ENCODE results near the gene NRIP2. TPM values are rescaled to one million over a fixed set of nuclear protein-coding genes. Genes with fewer than 3 reads are reported as not detected.
A peak's percentile ranks its signal among the peaks of the same experiment; 100 is the strongest.

NRIP2 gene
- total and polyA plus RNA-seq, 2 donors, result 1.7 to 4.3 TPM

- H3K4me1 ChIP-seq (ENCODE audit: insufficient read depth), result no peaks in the 10 kb centered on the region
- WGBS, result 96% methylated on average over 7 of the region's 7 CpGs
These were observed 22.7 kb upstream of the NRIP2 start for GRCh38 chr12:2857576-2857975.

DNA sequence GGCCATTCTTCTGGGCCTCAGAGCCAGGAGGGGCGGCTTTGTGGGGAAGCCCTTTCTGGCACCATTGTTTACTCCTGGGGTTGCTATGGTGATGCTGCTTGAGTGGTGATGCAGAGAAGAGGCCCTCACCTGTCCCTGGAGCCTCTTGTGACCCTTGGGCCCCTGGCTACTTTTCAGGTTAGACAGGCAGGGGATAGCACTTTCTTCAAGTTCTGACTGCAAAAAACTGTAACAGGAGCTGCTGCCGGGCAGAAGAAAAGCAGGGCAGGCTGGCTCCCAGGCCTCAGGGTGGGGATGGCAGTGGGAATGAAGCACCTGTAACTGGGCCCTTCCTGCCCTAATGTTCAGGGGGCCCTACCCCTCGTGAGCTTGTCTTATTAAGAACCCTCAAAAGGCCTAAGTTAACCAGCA lies 22.2 kb upstream of the NRIP2 start, which contains the start of gene TEX52:
Gene TEX52, minus strand, starts transcription at position 19 of the 411 bp plus-strand sequence. Its CDS starts 13 bp downstream, at position 6.
- H3K4me1 ChIP-seq (ENCODE audit: insufficient read depth), result no peaks in the 10 kb centered on the region
- H3K27ac ChIP-seq (ENCODE audit: low read depth), result no peak within 1 kb of the TSS
- WGBS, result 82% methylated on average over 3 of the region's 3 CpGs
- no peak for DNase-seq (ENCODE audit: extremely low spot score)
- H3K36me3 ChIP-seq (ENCODE audit: insufficient read depth), result no peaks in the 10 kb centered on the region
- no peak within 1 kb of the TSS for H3K4me3 ChIP-seq (ENCODE audit: low read depth, low read length)

More at GRCh38 chr12:2857576-2857975, 22.7 kb upstream of the NRIP2 start:
- H3K27ac ChIP-seq (ENCODE audit: low read depth), result no peak overlapping the region
- no peak for DNase-seq (ENCODE audit: extremely low spot score)
- no peak overlapping the region for H3K4me3 ChIP-seq (ENCODE audit: low read depth, low read length)
- H3K36me3 ChIP-seq (ENCODE audit: insufficient read depth), result no peaks in the 10 kb centered on the region

GRCh38 chr12:2856051-2856450 lies 21.2 kb upstream of the NRIP2 start:
- Histone ChIP-seq H3K27ac (ENCODE audit: low read depth) (no peak overlapping the region), H3K36me3 (ENCODE audit: insufficient read depth) (no peaks in the 10 kb centered on the region), H3K4me1 (ENCODE audit: insufficient read depth) (no peaks in the 10 kb centered on the region), H3K4me3 (ENCODE audit: low read depth, low read length) (no peak overlapping the region)
- no peak for DNase-seq (ENCODE audit: extremely low spot score)
- WGBS, result 91% methylated on average over 3 of the region's 3 CpGs

DNA sequence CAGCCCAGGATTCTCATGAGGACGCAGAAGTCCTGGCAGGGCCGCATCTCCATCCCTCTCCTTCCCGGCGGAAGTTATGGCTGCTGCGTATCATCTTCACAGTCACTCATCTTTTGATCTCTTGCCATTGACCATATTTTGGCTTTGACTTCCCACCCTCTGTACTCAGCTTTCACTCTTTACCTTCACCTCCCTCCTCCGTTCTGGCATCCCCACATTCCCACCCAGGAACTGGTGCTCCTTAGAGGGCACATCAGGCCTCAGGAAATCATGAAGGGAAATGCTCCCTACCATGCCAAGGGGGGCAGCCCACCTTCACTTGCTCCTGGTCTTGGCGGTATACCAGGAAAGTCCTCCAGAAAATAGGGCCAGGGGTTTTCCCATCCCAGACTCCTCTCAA lies 20.7 kb upstream of the NRIP2 start:
- DNase-seq (ENCODE audit: extremely low spot score), result no peak
- Histone ChIP-seq H3K27ac (ENCODE audit: low read depth) (no peak overlapping the region), H3K4me1 (ENCODE audit: insufficient read depth) (no peaks in the 10 kb centered on the region), H3K4me3 (ENCODE audit: low read depth, low read length) (no peak overlapping the region), H3K36me3 (ENCODE audit: insufficient read depth) (no peaks in the 10 kb centered on the region)
- WGBS, result 96% methylated on average over 7 of the region's 7 CpGs

DNA sequence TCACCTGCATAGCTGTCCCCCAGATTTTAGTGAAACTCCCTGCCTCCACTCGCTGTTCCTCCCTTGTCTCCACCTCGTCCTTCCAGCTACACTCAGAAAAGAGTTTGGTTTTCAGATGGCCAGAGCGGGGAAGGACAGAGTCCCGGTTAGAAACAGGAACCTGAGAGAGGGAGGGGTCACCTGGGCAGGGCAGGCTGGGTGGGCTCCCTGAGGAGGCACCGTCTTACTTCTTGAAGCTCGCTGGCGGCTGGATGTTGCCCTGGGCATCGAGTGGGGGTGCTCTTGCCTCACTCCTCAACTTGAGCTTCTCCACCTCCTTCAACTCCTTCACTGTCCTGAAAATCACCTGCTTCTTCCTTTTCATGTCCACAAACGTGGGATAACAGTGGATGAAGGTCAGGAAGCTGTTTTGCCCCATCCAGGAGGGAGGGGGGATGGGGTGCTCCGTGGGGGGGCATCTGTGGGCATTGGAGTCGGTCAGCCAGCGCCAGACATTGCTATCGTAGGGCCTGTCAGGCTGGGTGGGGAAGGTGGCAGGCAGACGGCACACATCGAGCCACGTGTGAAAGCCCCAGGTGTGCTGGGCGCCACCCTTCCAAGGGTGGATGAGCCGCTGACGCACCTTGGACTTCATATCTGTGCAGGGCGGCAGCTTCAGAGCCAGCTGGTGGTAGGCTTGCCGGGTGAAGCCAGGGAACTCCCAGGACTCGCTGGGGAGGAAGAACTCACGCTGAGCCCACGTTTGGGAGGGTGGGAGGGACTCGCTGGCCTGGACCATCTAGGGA lies 20.0 kb upstream of the NRIP2 start:
- Histone ChIP-seq H3K4me1 (ENCODE audit: insufficient read depth) (no peaks in the 10 kb centered on the region), H3K27ac (ENCODE audit: low read depth) (no peak overlapping the region), H3K4me3 (ENCODE audit: low read depth, low read length) (no peak overlapping the region), H3K36me3 (ENCODE audit: insufficient read depth) (no peaks in the 10 kb centered on the region)
- 92% methylated on average over 25 of the region's 25 CpGs for WGBS
- no peak for DNase-seq (ENCODE audit: extremely low spot score)

DNA sequence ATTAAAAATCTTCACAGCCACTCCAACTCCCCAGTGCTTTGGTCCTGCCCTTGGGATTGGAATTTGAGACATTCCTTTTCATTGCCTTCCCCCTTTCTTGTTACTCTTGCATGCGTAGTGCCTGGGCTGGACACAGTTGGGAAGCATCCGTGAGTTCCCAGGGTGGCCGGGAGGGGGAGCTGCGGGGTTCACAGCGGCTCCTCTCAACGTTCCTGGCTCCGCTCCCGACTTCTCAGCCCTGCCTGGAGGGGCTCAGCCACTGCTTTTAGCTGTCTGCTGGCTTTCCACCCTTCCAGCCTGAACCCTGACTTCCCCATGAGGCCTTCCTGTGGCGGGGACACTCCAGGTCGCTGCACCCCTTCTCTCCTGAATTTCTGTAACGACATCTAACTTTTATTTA lies 18.8 kb upstream of the NRIP2 start:
- Histone ChIP-seq H3K36me3 (ENCODE audit: insufficient read depth) (no peaks in the 10 kb centered on the region), H3K4me3 (ENCODE audit: low read depth, low read length) (no peak overlapping the region), H3K4me1 (ENCODE audit: insufficient read depth) (no peaks in the 10 kb centered on the region), H3K27ac (ENCODE audit: low read depth) (no peak overlapping the region)
- peak; percentile 28 for DNase-seq (ENCODE audit: extremely low spot score)
- 15% methylated on average over 11 of the region's 11 CpGs for WGBS

DNA sequence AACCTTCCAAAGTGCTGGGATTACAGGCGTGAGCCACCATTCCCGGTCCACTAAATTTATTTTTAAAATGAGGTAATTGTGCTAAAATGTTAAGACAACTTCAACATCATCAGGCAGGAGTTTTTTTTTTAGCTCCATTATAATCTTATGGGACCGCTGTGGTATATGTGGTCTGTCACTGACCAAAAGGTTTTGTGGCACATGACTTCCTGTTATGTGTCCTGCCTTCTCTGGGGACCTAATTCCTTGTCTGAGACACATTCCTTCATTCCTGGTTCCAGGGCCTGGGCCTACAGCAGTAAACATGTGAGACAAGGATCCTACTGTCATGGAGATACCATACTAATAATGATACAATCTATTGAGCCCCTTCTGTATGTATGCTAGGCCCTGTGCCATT lies 17.1 kb upstream of the NRIP2 start:
- 95% methylated on average over 3 of the region's 3 CpGs for whole genome bisulfite sequencing
- DNase-seq (ENCODE audit: extremely low spot score), result no peak
- H3K4me3 ChIP-seq (ENCODE audit: low read depth, low read length), result no peak overlapping the region
- no peaks in the 10 kb centered on the region for H3K36me3 ChIP-seq (ENCODE audit: insufficient read depth)
- no peak overlapping the region for H3K27ac ChIP-seq (ENCODE audit: low read depth)
- H3K4me1 ChIP-seq (ENCODE audit: insufficient read depth), result no peaks in the 10 kb centered on the region

DNA sequence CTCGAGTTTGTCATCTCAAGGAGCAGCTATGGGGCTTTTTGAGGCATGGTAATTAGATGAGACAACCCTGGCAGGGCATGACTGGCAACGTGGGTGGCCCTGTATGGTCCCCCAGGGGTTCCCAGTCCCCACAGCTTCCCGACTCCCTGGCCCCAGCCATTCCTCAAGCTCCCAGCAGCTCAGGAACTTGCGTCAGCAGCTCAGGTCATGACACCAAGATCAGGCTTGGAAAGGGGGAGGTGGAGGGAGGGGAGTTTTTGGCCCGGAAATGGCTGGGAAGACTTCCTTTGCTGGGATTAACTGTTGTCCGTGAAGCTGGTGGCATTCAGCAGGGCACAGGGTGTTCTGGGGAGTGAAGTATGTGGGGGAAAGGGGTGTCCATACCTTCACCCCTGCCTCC lies 10.4 kb upstream of the NRIP2 start:
- DNase-seq (ENCODE audit: extremely low spot score), result no peak
- Histone ChIP-seq H3K4me3 (ENCODE audit: low read depth, low read length) (no peak overlapping the region), H3K4me1 (ENCODE audit: insufficient read depth) (no peaks in the 10 kb centered on the region), H3K36me3 (ENCODE audit: insufficient read depth) (no peaks in the 10 kb centered on the region), H3K27ac (ENCODE audit: low read depth) (no peak overlapping the region)
- 36% methylated on average over 6 of the region's 6 CpGs for WGBS

GRCh38 chr12:2844786-2845185 lies 10.0 kb upstream of the NRIP2 start:
- no peak overlapping the region for H3K27ac ChIP-seq (ENCODE audit: low read depth)
- DNase-seq (ENCODE audit: extremely low spot score), result no peak
- H3K4me3 ChIP-seq (ENCODE audit: low read depth, low read length), result no peak overlapping the region
- 77% methylated on average over 9 of the region's 9 CpGs for WGBS
- no peaks in the 10 kb centered on the region for H3K4me1 ChIP-seq (ENCODE audit: insufficient read depth)
- H3K36me3 ChIP-seq (ENCODE audit: insufficient read depth), result peaks cover under 1% of the 10 kb centered on the region

DNA sequence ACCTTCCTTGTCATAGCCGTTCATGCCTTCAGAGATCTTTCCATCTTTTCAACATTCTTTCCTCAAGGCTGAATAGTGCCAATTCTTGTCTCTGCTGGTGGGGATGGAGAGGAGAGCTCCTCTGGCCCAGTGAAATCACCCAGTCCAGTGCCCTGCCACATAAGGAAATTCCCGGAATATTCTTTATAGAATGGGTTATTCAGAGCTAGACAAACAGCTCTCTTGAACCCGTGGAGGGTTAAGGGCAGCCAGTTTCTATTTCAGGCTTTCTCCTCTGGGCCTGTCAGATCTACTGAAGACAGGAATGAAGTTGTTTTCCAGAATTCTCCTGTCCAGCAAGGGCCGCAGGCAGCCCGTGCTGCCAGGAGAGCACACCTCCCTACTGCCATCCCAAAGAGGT lies 8.1 kb upstream of the NRIP2 start:
- Histone ChIP-seq H3K4me1 (ENCODE audit: insufficient read depth) (no peaks in the 10 kb centered on the region), H3K36me3 (ENCODE audit: insufficient read depth) (peaks cover 2% of the 10 kb centered on the region), H3K27ac (ENCODE audit: low read depth) (no peak overlapping the region), H3K4me3 (ENCODE audit: low read depth, low read length) (no peak overlapping the region)
- no peak for DNase-seq (ENCODE audit: extremely low spot score)
- 79% methylated on average over 5 of the region's 5 CpGs for WGBS

- no peaks in the 10 kb centered on the region for H3K4me1 ChIP-seq (ENCODE audit: insufficient read depth)
- WGBS, result 52% methylated on average over 9 of the region's 9 CpGs
- no peak for DNase-seq (ENCODE audit: extremely low spot score)
These were observed 6.3 kb upstream of the NRIP2 start for GRCh38 chr12:2841056-2841650.

DNA sequence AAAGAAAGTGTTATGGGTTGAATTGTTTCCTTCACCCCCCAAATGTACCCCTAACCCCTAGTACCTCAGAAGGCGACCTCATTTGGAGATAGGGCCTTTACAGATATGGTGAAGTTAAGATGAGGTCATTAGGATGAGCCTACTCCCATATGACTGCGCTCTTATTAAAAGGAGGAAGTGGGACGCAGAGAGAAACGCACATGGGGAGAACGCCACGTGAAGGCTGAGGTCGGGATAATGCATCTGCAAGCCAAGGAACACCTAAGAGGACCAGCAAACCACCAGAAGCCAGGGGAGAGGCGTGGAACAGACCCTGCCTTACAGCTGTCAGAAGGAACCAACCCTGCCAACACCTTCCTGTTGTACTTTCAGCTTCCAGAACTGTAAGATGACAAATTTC lies 1.7 kb upstream of the NRIP2 start:
- H3K4me1 ChIP-seq (ENCODE audit: insufficient read depth), result no peaks in the 10 kb centered on the region

More at GRCh38 chr12:2841056-2841650, 6.3 kb upstream of the NRIP2 start:
- Histone ChIP-seq H3K27ac (ENCODE audit: low read depth) (no peak overlapping the region), H3K4me3 (ENCODE audit: low read depth, low read length) (no peak overlapping the region), H3K36me3 (ENCODE audit: insufficient read depth) (peaks cover 2% of the 10 kb centered on the region)

DNA sequence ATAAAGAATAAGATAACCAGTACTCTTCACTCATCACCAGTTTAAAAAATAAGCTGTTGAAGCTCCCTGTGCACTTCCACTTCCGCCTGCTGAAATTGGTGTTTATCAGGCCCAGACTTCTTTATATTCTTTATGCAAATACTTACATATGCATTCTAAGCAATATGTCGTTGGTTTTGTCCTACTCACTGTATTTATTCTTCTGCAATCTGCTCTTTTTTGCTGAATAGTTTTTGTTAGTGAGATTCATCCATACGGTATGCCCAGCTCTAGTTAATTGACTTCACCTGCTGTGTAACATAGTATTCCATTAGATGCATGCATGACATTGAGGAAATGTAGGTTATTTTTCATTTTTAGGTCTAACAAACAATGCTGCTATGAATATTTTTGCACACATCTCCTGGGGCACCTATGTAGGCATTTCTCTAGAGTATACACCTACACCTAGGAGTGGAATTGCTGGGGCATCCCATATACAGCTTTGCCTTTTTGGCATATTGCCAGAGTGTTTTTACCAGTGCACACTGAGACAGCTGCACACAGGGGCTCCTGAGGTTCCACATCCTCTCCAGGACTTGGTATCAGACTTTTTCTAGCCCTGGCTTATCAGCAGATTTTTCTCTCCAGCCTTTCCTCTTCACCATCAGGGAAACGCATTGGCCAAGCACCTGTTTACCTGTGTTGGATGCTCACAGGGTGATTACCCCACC lies 1.0 kb upstream of the NRIP2 start:
- DNase-seq (ENCODE audit: extremely low spot score), result no peak
- peaks cover 2% of the 10 kb centered on the region for H3K36me3 ChIP-seq (ENCODE audit: insufficient read depth)
- 50% methylated on average over 4 of the region's 4 CpGs for WGBS
- H3K4me3 ChIP-seq (ENCODE audit: low read depth, low read length), result no peak overlapping the region
- no peak overlapping the region for H3K27ac ChIP-seq (ENCODE audit: low read depth)
- H3K4me1 ChIP-seq (ENCODE audit: insufficient read depth), result no peaks in the 10 kb centered on the region

More for the DNA sequence above, 1.7 kb upstream of the NRIP2 start:
- DNase-seq (ENCODE audit: extremely low spot score), result no peak
- Histone ChIP-seq H3K27ac (ENCODE audit: low read depth) (no peak overlapping the region), H3K36me3 (ENCODE audit: insufficient read depth) (peaks cover 2% of the 10 kb centered on the region), H3K4me3 (ENCODE audit: low read depth, low read length) (no peak overlapping the region)
- WGBS, result 91% methylated on average over 8 of the region's 8 CpGs

DNA sequence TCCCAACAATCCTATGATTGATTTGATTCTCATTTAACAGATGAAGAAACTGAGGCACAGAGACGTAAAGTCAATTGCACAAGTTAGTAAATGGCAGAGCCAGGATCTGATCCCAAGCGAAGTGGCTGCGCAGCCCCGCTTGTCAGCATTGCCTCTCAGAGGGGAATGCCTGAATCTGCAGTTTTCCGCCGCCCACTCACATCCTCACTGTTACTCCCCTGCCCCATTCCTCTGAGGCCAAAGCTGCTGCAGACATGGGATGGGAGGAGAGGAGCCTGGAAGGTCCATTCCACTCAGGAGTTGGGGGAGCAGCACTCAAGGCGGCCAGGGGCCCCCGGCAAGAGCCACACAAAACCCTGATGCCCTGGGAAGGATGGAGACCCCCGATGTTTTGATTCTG lies 1.0 kb downstream of the NRIP2 start:
- no peaks in the 10 kb centered on the region for H3K4me1 ChIP-seq (ENCODE audit: insufficient read depth)
- no peak overlapping the region for H3K4me3 ChIP-seq (ENCODE audit: low read depth, low read length)
- H3K27ac ChIP-seq (ENCODE audit: low read depth), result no peak overlapping the region
- no peak for DNase-seq (ENCODE audit: extremely low spot score)
- 74% methylated on average over 9 of the region's 9 CpGs for WGBS
- no peaks in the 10 kb centered on the region for H3K36me3 ChIP-seq (ENCODE audit: insufficient read depth)

All from urinary bladder (tissue), 4 donors.